GM18517 (cell line): ENCODE measurements around the gene GNLY.
A peak's percentile ranks its signal among the peaks of the same experiment; 100 is the strongest.
"Not testable (repeated sequence)": the region's sequence is repeated elsewhere in the genome, so short reads cannot be mapped to it uniquely, and the experiment has no call there.

Experiments used
- ATAC-seq: cut with Tn5 transposase; IDR thresholded peaks from one replicate; pipeline ENCODE4 v1.9.1; 2021; ENCODE audit warnings: mild to moderate bottlenecking, moderate library complexity; ENCODE audit not compliant: unreplicated experiment

GNLY gene

GRCh38 chr2:85706599-85707296, 12.6 kb downstream of the GNLY start:
- ATAC-seq: no peak

DNA sequence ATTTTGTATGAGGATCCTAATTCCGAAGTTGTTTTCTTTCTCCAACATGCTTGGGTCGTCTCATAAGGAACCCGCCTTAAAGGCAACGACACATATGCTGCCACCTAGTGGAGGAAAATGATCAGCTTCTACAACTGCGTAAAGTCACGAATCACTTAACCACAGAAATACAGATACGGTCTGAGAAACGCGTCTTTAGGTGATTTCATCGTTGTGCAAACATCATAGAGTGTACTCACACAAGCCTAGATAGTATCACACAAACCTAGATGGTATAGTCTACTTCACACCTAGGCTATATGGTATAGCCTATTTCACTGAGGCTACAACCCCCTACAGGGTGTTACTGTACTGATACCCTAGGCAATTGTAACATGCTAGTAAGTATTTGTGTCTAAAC, 13.1 kb downstream of the GNLY start:
- ATAC-seq: peak; percentile 67

- no peak for ATAC-seq
Measured at GRCh38 chr2:85708641-85709040, 14.5 kb downstream of the GNLY start.

- no peak for ATAC-seq
Measured at GRCh38 chr2:85709401-85709811, 15.2 kb downstream of the GNLY start.

GRCh38 chr2:85710687-85711577, 16.8 kb downstream of the GNLY start:
- no peak for ATAC-seq

- ATAC-seq: no peak
Measured at GRCh38 chr2:85711578-85712060, 17.5 kb downstream of the GNLY start.

- ATAC-seq: no peak
Measured at GRCh38 chr2:85712336-85712735, 18.2 kb downstream of the GNLY start.

- no peak for ATAC-seq
Measured at GRCh38 chr2:85712849-85713612, 18.9 kb downstream of the GNLY start.

DNA sequence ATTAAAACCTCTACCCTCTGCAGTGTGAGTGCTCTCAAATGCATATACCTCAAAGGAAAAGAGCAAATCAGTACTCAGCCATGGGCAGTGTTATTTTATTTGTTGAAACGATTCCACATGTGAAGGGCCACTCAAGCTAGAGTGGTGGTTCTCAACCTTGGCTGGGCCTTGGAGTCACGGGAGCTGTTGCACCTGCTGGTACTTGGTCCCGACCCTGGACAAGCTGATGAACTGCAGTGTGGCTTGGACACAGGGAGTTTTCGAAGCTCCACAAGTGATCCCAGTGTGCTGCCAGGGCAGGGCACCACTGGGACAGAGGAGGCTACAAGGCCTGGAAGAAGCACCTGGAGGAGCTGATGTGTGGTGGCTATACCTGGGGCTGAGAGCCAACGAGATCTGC, 19.7 kb downstream of the GNLY start:
- ATAC-seq: no peak

DNA sequence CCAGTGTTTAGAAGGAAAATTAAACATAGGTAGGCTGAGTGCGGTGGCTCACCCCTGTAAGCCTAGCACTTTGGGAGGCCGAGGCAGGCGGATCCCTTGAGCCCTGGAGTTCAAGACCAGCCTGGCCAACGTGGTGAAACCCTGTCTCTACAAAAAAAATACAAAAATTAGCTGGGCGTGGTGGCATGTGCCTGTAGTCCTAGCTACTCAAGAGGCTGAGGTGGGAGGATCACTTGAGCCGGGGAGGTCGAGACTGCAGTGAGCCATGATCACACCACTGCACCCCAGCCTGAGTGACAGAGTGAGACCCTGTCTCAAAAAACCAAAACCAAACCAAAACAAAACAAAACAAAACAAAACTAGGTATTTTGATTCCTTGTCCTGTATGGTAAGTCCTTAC, 20.3 kb downstream of the GNLY start:
- not testable (repeated sequence) for ATAC-seq

- ATAC-seq: no peak
Measured at GRCh38 chr2:85714841-85715240, 20.7 kb downstream of the GNLY start.

GRCh38 chr2:85716346-85716914, 22.3 kb downstream of the GNLY start:
- ATAC-seq: no peak

DNA sequence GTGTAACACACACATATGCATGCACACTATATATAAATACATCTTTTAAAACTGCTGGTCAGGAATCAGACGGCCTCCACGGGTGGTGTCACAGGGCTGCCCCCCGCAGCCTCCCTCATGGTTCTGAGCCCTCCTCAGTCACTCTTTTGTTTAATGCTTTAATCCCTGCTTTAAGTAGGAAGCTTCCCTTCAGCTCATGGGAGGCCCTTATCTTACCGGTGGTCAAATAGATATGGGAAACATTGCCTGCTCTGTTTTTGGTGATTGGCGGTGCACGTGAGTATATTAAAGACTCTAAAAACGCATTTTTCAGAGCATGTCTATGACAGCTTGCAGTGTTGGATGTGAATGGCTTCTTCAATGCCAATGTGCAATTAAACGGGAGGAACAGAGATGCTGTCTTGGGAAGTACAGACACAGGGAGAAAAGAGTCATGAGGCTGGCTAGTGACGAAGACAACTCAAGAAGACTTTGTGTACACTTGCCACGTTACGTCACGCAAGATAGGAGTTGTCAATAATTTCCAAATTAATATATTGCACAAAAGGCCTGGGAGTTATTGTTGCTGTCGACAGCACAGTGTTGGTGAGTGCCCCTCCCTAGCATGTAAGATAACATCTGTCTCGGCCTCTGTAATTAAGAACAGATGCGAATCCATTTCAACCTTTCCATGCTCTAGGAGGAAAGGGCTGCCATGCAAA, 23.3 kb downstream of the GNLY start:
- no peak for ATAC-seq

DNA sequence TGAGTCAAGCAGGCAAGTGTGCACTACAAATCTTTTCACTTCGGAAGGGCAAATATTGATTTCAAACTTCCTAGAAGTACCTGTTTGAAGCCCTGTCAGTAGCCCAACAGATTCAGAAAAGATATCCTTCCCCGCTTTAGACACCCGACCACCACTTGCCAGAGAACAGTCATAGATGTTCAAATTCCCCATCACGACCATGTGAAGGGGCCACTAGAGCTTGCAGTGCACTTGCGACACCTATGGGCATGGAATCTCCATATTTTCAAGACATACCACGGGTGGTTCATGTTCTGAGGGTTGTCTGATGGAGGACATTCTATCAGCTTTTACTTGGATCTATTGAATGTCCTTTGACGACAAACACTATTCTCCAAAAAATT, 23.8 kb downstream of the GNLY start:
- ATAC-seq: no peak

- no peak for ATAC-seq
Measured at GRCh38 chr2:85718885-85719492, 24.8 kb downstream of the GNLY start.

- ATAC-seq: no peak
Measured at GRCh38 chr2:85719609-85720240, 25.6 kb downstream of the GNLY start.

- ATAC-seq: no peak
Measured at GRCh38 chr2:85720533-85720932, 26.4 kb downstream of the GNLY start.

GRCh38 chr2:85721641-85722040, 27.5 kb downstream of the GNLY start:
- ATAC-seq: no peak

DNA sequence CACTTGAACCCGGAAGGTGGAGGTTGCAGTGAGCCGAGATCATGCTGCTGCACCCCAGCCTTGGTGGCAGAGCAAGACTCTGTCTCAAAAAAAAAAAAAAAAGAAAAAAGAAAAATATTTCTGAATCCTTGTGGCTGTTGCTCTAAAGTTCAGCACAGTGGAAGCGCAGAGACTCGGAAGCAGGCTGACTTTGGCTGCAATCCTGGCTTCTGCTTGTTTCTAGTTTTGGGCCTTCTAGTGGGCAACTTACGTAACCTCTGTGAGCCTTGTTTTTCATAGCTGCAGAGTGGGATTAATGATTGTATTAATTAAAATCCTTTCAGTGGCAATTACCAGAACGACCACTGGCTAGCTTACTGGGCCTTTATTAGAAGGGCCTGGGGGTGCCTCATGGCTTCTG, 28.4 kb downstream of the GNLY start:
- ATAC-seq: no peak
